GM06990 (cell line): Measurements from ENCODE around the gene BCL3.

ENCODE experiments used
- DNase-seq: peaks from one replicate; pipeline ENCODE4 v3.0.0-alpha.2; 2011; ENCODE audit not compliant: insufficient read length; ENCODE audit errors: extremely low read depth
- H3K27me3 ChIP-seq: replicated peaks from 2 replicates; pipeline ENCODE4 v1.6.0; 2011; ENCODE audit warnings: low read length; ENCODE audit not compliant: control insufficient read depth, insufficient read depth
- H3K36me3 ChIP-seq: 2 replicates; pipeline ENCODE4 v1.5.1; 2011; ENCODE audit warnings: low read length; ENCODE audit not compliant: control insufficient read depth, insufficient read depth
- H3K4me3 ChIP-seq: replicated peaks from 2 replicates; pipeline ENCODE4 v1.5.1; 2011; ENCODE audit warnings: low read depth, mild to moderate bottlenecking, control low read depth, low read length
- TF ChIP-seq, protein P1 (sequence below): IDR thresholded peaks from 2 replicates; pipeline ENCODE4 v1.5.1; 2011; ENCODE audit warnings: low read length, control low read depth, mild to moderate bottlenecking, inconsistent platforms; ENCODE audit not compliant: insufficient read depth, poor library complexity, severe bottlenecking

Gene BCL3

DNA sequence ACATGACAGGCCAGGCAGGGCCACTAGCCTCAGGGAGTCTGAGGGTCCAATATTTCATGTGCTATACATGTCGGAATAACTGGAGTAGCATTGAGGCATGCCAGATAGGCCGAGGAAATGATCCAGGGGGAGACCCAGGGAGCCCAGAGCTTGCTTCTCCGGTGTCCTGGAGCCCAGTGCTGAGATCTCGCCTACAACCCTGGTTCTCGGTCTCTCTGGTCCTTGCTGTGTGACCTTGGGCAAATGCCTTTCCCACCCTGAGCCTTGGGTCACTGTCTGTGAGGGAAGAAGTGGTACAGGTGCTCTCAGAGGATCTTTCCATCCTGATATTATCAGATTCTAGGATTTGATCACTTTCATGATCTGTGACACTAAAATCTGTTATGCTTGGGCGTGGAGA is 40.5 kb downstream of the BCL3 start:
- H3K27me3 ChIP-seq: no peaks in the 10 kb centered on the region
- H3K36me3 ChIP-seq: no peaks in the 10 kb centered on the region
- no peak overlapping the region for H3K4me3 ChIP-seq
- DNase-seq: no peak
- TF ChIP-seq, protein P1, sequence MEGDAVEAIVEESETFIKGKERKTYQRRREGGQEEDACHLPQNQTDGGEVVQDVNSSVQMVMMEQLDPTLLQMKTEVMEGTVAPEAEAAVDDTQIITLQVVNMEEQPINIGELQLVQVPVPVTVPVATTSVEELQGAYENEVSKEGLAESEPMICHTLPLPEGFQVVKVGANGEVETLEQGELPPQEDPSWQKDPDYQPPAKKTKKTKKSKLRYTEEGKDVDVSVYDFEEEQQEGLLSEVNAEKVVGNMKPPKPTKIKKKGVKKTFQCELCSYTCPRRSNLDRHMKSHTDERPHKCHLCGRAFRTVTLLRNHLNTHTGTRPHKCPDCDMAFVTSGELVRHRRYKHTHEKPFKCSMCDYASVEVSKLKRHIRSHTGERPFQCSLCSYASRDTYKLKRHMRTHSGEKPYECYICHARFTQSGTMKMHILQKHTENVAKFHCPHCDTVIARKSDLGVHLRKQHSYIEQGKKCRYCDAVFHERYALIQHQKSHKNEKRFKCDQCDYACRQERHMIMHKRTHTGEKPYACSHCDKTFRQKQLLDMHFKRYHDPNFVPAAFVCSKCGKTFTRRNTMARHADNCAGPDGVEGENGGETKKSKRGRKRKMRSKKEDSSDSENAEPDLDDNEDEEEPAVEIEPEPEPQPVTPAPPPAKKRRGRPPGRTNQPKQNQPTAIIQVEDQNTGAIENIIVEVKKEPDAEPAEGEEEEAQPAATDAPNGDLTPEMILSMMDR: no peak

DNA sequence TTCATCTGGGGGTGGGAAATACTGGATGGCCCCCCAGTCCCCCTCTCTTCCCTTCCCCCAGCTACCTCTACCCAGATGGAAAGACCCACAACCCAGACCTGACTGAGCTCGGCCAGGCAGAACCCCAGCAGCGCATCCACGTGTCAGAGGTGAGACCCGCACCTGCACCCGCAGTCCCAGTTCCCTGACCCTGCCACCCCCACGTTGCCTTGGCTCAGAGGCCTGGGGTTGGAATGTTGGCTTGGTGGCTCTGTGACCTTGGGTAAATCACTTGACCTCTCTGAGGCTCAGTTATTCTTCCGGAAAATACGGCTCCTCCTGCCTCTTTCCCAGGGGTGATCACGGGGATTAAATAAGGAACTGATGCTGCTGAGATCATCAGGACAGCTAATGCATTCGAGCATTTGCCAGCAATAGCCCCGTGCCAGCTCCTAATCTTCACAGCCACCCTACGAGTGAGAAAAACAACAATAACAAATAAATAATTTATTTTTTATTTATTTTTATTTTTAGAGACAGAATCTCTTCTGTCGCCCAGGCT is 41.5 kb downstream of the BCL3 start:
- DNase-seq: no peak
- Histone ChIP-seq H3K4me3 (no peak overlapping the region), H3K36me3 (no peaks in the 10 kb centered on the region), H3K27me3 (no peaks in the 10 kb centered on the region)
- TF ChIP-seq, protein P1: no peak

DNA sequence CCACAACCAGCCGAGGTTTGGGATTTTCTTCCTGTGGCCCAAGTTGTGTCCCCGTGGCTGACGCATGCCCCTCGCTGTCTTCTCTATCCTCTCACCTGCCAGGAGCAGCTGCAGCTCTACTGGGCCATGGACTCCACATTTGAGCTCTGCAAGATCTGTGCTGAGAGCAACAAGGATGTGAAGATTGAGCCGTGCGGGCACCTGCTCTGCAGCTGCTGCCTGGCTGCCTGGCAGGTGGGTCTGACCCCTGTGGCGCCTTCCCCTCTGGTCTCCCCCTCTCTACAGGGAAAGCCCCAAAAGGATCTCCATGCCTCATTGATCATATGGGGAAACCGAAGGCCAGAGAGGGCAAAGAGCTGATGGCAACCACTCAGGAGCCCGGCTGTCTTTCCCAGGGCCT is 43.8 kb downstream of the BCL3 start:
- peak; percentile 52 for DNase-seq
- no peak overlapping the region for H3K4me3 ChIP-seq
- H3K27me3 ChIP-seq: no peaks in the 10 kb centered on the region
- H3K36me3 ChIP-seq: no peaks in the 10 kb centered on the region
- TF ChIP-seq, protein P1: no peak

DNA sequence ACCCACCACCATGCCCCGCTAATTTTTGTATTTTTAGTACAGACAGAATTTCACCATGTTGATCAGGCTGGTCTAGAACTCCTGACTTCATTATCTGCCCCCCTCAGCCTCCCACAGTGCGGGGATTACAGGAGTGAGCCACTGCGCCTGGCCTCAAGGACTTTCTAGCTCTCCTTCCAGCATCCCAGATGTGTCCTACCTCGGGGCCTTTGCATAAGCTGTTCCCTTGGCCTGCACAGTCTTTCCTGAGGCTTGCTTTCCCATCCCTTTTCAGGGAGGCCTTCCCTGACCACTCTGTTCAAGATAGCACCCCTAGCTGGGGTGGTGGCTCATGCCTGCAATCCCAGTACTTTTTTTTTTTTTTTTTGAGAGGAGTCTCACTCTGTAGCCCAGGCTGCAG is 46.1 kb downstream of the BCL3 start:
- TF ChIP-seq, protein P1: no peak
- no peak for DNase-seq
- Histone ChIP-seq H3K4me3 (no peak overlapping the region), H3K36me3 (no peaks in the 10 kb centered on the region), H3K27me3 (no peaks in the 10 kb centered on the region)

DNA sequence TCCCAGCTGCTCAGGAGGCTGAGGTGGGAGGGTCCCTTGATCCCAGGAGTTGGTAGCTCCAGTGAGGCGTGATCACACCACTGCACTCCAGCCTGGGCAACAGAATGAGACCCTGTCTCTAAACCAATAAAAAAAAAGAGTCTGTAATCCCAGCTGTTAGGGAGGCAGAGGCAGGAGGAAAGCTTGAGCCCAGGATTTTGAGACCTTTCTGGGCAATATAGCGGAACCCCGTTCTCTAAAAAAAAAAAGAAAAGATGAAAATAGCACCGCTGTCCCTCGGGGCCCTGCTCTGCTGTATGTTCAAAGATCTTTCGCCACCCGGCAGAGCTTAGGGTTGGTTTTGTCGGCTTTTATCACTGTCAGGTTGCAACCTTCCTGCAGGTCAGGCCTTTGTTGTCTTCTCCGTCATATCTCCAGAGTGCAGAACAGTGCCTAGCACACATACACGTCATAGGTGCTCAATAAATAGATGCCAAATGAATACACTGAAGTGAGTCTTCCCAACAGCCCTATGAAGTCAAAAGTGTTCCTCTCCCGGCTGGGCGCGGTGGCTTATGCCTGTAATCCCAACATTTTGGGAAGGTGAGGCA is 47.0 kb downstream of the BCL3 start:
- H3K4me3 ChIP-seq: no peak overlapping the region
- H3K36me3 ChIP-seq: no peaks in the 10 kb centered on the region
- DNase-seq: no peak
- H3K27me3 ChIP-seq: no peaks in the 10 kb centered on the region
- TF ChIP-seq, protein P1: no peak

DNA sequence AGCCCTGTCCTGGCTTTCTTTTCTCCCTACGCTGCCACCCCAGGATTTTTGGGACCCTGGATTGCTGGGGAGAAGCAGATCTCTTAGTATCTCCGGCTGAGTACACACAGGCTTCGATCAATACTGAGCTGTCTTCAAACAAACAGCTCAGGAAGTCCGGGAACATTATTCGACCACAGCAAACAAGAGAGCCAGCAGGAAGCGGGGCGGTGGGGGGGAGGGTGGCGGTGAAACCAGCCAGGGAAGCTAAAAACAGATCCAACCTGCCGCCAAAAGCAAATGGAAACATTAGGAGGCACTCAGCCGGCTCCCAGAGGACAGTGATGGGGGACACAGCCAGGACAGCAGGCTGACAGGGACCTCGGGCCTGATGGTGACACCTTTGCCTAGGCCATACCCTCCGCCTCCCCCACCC is 48.2 kb downstream of the BCL3 start:
- Histone ChIP-seq H3K36me3 (no peaks in the 10 kb centered on the region), H3K4me3 (no peak overlapping the region), H3K27me3 (no peaks in the 10 kb centered on the region)
- TF ChIP-seq, protein P1: no peak
- no peak for DNase-seq
